Measurements from ENCODE around the gene TAX1BP3.

The TAX1BP3 gene

DNA sequence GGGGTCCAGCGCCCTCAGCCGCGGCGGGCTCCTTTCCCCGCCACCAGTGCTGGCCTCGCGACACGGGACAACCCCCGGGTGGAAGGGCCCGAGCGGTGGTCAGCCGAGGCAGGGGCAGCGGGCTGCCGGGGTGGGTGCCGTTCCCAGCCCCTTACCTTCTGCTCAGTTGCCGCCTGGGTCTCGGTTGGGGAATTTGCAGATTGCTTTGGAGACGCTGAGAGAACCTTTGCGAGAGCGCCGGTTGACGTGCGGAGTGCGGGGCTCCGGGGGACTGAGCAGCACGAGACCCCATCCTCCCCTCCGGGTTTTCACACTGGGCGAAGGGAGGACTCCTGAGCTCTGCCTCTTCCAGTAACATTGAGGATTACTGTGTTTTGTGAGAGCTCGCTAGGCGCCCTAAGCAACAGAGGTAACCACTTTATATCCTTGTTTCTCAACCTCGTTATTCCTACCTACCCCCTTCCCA, 31.4 kb downstream of the TAX1BP3 start:
- H3K4me3 ChIP-seq = peak overlapping the region; percentile 62 to 95 (median 75)
- peak overlapping the region; percentile 69 to 100 (median 98) for H3K27ac ChIP-seq

- Histone ChIP-seq H3K27ac (peak within 1 kb of the TSS; percentile 69 to 100 (median 98)), H3K4me3 (peak within 1 kb of the TSS; percentile 62 to 95 (median 75))
These were observed 32.0 kb downstream of the TAX1BP3 start, which contains the start of the genes CTNS and SHPK for GRCh38 chr17:3636154-3636907. TSS of gene CTNS (plus strand) at chr17:3636760. CDS start at chr17:3640207, 3,447 bp downstream. TSS of gene SHPK (minus strand) at chr17:3636250. CDS start at chr17:3636219, 31 bp downstream.

- Histone ChIP-seq H3K4me3 (peak overlapping the region; percentile 62 to 95 (median 75)), H3K27ac (peak overlapping the region; percentile 52 to 100 (median 98))
These were observed 32.8 kb downstream of the TAX1BP3 start for GRCh38 chr17:3635474-3636153.

DNA sequence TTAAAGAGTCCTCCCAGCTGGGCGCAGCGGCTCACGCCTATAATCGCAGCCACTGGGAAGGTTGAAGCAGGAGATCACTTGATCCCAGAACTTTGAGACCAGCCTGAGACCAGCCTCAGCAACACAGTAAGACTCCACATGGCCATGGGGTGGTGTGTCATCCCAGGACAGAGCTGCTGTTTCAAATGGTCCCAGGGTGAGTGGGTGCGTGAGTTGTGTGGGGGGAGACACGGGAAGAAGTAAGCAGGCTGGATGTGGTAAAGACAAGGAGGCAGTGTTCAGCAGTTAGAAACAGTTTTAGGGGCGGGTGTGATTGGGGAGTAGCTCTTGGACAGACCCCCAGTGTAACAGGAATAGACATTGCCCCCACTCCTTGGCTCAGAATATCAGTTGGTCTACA, 36.1 kb downstream of the TAX1BP3 start:
- no peak overlapping the region for H3K4me3 ChIP-seq
- H3K27ac ChIP-seq = no peak overlapping the region

DNA sequence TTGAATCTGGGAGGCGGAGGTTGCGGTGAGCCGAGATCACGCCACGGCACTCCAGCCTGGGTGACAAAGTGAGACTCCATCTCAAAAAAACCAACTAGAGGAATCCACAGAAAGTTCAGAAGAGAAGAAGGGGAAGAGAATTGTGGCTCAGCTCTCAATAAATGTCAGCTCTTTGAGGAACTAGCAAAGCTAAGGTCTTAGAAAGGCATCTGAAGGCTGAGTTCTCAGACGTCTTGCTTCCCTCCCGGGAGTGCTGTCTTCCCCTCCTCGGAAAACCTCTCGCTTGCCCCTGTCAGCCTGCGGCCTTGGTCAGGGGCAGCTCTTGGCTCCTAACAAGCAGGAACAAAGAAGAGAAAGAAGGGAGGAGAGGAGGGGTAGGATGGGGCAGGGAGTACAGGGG, 37.6 kb downstream of the TAX1BP3 start:
- no peak overlapping the region for H3K4me3 ChIP-seq
- no peak overlapping the region for H3K27ac ChIP-seq

DNA sequence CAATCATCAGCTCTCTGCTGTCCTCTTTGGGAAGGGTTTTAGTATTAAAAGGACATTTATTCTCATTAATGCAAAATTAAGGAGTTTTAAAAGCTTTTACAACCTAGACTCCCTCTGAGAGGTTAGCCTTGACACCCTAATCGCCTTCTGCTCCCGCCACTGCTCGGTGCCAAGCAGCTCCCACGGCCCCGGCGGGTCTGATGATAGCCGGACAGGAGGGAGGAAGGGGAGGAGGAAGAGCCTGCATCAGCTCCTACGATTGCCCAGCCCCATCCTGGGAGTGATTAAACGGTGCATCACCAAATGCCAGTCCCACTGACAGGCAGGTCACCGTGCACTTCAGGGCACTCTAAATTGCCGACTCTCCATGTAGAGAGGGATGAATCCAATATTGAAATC, 40.6 kb downstream of the TAX1BP3 start:
- Histone ChIP-seq H3K4me3 (no peak overlapping the region), H3K27ac (no peak overlapping the region)

GRCh38 chr17:3626831-3627768, 41.3 kb downstream of the TAX1BP3 start:
- Histone ChIP-seq H3K4me3 (no peak overlapping the region), H3K27ac (no peak overlapping the region)

- H3K27ac ChIP-seq = no peak overlapping the region
- no peak overlapping the region for H3K4me3 ChIP-seq
These were observed 45.3 kb downstream of the TAX1BP3 start for GRCh38 chr17:3622977-3623594.

- H3K27ac ChIP-seq = no peak overlapping the region
- H3K4me3 ChIP-seq = no peak overlapping the region
These were observed 47.1 kb downstream of the TAX1BP3 start for GRCh38 chr17:3621146-3621720.

DNA sequence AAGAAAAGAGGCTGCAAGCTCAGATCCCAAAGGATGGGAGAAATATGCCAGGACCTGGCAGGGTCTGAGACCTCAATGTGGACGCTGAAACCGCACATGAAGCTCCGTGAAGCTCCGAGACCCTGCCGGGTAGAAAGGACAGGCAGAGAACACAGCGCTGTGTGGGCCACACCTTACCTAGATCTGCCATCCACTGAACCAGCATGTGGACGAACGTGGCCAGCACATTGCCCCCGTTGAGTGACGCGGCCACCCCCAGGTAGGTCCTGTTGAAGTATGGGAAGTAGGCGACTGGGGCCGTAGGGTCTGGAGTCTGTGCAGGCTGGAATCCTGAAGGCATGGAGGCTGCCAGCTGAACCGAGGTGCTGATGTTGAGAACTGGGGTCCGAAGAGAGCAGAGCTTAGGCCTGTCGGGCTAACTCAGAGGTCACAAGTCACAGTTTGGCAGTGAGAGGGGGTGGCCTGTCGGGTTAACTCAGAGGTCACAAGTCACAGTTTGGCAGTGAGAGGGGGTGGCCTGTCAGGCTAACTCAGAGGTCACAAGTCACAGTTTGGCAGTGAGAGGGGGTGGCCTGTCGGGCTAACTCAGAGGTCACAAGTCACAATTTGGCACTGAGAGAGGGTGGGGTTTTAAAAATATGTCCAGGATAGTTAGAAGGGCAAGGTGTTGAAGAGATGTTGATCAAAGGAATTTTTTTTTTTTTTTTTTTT, 53.1 kb downstream of the TAX1BP3 start:
- no peak overlapping the region for H3K27ac ChIP-seq
- H3K4me3 ChIP-seq = no peak overlapping the region

GRCh38 chr17:3613124-3613523, 55.3 kb downstream of the TAX1BP3 start:
- no peak overlapping the region for H3K4me3 ChIP-seq
- H3K27ac ChIP-seq = no peak overlapping the region
